Liver (tissue), 9 donors: ENCODE data around the gene NINJ1. TPM values are rescaled to one million over a fixed set of nuclear protein-coding genes. Genes with fewer than 3 reads are reported as not detected.
A peak's percentile ranks its signal among the peaks of the same experiment; 100 is the strongest.

Experiments
- DNase-seq: peaks from one replicate; pipeline ENCODE4 v3.0.0-alpha.2; 2017; ENCODE audit warnings: low spot score
- H3K27ac ChIP-seq, 2 donors: one replicate each; pipeline ENCODE4 v1.7.0; 2013; ENCODE audit warnings: inconsistent platforms in 2 of 2, low read length in 2 of 2, control low read depth in 1 of 2, low read depth in 1 of 2, mild to moderate bottlenecking in 1 of 2
- H3K27me3 ChIP-seq, 4 donors: one replicate each; pipeline versions ENCODE4 v1.6.1 to v1.7.0; 2013; ENCODE audit warnings: low read length in 3 of 4, inconsistent platforms in 1 of 4, mild to moderate bottlenecking in 1 of 4, moderate library complexity in 1 of 4; ENCODE audit not compliant: control insufficient read depth in 4 of 4, insufficient read depth in 4 of 4
- H3K36me3 ChIP-seq, 4 donors: one replicate each; pipeline versions ENCODE4 v1.6.1 to v1.7.0; 2013; ENCODE audit warnings: low read length in 3 of 4, mild to moderate bottlenecking in 3 of 4, low read depth in 1 of 4, moderate library complexity in 1 of 4; ENCODE audit not compliant: control insufficient read depth in 4 of 4, insufficient read depth in 3 of 4
- H3K4me1 ChIP-seq, 4 donors: one replicate each; pipeline versions ENCODE4 v1.6.1 to v1.7.0; 2013; ENCODE audit warnings: low read length in 3 of 4, mild to moderate bottlenecking in 3 of 4, moderate library complexity in 1 of 4; ENCODE audit not compliant: control insufficient read depth in 4 of 4, insufficient read depth in 4 of 4
- H3K4me3 ChIP-seq, 3 donors: one replicate each; pipeline versions ENCODE4 v1.6.1 to v1.7.0; 2013; ENCODE audit warnings: low read length in 3 of 3, control low read depth in 1 of 3, low read depth in 1 of 3, mild to moderate bottlenecking in 1 of 3
- H3K9ac ChIP-seq, 2 donors: one replicate each; pipeline ENCODE4 v1.7.0; 2013; ENCODE audit warnings: low read length in 2 of 2, mild to moderate bottlenecking in 2 of 2, moderate library complexity in 2 of 2, control low read depth in 1 of 2, low read depth in 1 of 2
- H3K9me3 ChIP-seq, 4 donors: one replicate each; pipeline versions ENCODE4 v1.6.1 to v1.7.0; 2013; ENCODE audit warnings: low read length in 3 of 4; ENCODE audit not compliant: control insufficient read depth in 4 of 4
- ATF3 ChIP-seq: IDR thresholded peaks from 2 replicates; pipeline ENCODE4 v1.6.1; 2016; ENCODE audit warnings: antibody characterized with exemption
- CTCF ChIP-seq: fragments of 150-350 bp; IDR thresholded peaks from 2 replicates; pipeline ENCODE4 v1.5.1; 2017; ENCODE audit warnings: improper control_type of control experiment, low read depth, low read length; ENCODE audit not compliant: missing input control
- EGR1 ChIP-seq, 2 donors: IDR thresholded peaks; 2 replicates each; pipeline ENCODE4 v1.6.1; 2016 to 2018; ENCODE audit warnings: antibody characterized with exemption in 2 of 2, low read depth in 2 of 2
- GABPA ChIP-seq, 2 donors: IDR thresholded peaks in 1 of 2; conservative IDR thresholded peaks in 1 of 2; 2 replicates each; pipeline ENCODE4 v1.6.1; 2016; ENCODE audit warnings: antibody characterized with exemption in 2 of 2, mild to moderate bottlenecking in 1 of 2, moderate library complexity in 1 of 2
- HNF4G ChIP-seq: IDR thresholded peaks from 2 replicates; pipeline ENCODE4 v1.6.1; 2016; ENCODE audit warnings: antibody characterized with exemption
- JUND ChIP-seq, 2 donors: IDR thresholded peaks; 2 replicates each; pipeline ENCODE4 v1.6.1; 2016; ENCODE audit warnings: antibody characterized with exemption in 2 of 2
- MAX ChIP-seq: IDR thresholded peaks from 2 replicates; pipeline ENCODE4 v1.6.1; 2016; ENCODE audit warnings: antibody characterized with exemption
- RAD21 ChIP-seq, 2 donors: IDR thresholded peaks; 2 replicates each; pipeline ENCODE4 v1.6.1; 2016; ENCODE audit warnings: antibody characterized with exemption in 2 of 2, mild to moderate bottlenecking in 2 of 2
- RXRA ChIP-seq, 2 donors: IDR thresholded peaks; 2 replicates each; pipeline ENCODE4 v1.6.1; 2017 to 2018; ENCODE audit warnings: antibody characterized with exemption in 2 of 2, mild to moderate bottlenecking in 1 of 2
- SP1 ChIP-seq: IDR thresholded peaks from 2 replicates; pipeline ENCODE4 v1.6.1; 2018; ENCODE audit warnings: antibody characterized with exemption, mild to moderate bottlenecking
- TAF1 ChIP-seq: conservative IDR thresholded peaks from 2 replicates; pipeline ENCODE4 v1.6.1; 2016; ENCODE audit warnings: antibody characterized with exemption, mild to moderate bottlenecking
- YY1 ChIP-seq: IDR thresholded peaks from 2 replicates; pipeline ENCODE4 v1.6.1; 2016; ENCODE audit warnings: antibody characterized with exemption, mild to moderate bottlenecking
- WGBS: extraction: QIAGEN DNeasy Blood & Tissue Kit; methylation state at CpG from one replicate; pipeline ENCODE4 v1.1.7; 2013; 5-methylcytosine and 5-hydroxymethylcytosine counted together
- polyA plus RNA-seq, 2 donors: library from polyadenylated mRNA; stranded (reverse) in 1 of 2; unstranded in 1 of 2; fragments of 200-250 nt in 1 of 2; fragments of >200 nt in 1 of 2; fragmentation: Nextera tagmentation in 1 of 2; extraction: Ambion mirVana in 1 of 2; gene quantifications; one replicate each; pipeline versions ENCODE4 v1.2.1 to v1.2.3, GENCODE V29; 2013 to 2015
- total RNA-seq, 2 donors: library from RNA; depleted of rRNA; stranded (reverse); fragments of >200 nt; gene quantifications; one replicate each; pipeline ENCODE4 v1.2.3, GENCODE V29; 2014
- donor health status: healthy.
- donor health status: healthy.
- donor health status: healthy.
- donor health status: healthy.
- donor health status: healthy.

NINJ1 gene
- total and polyA plus RNA-seq, 4 donors = 31.2 to 72.1 (median 55.2) TPM

- Histone ChIP-seq H3K9ac (no peak overlapping the region), H3K4me3 (no peak overlapping the region), H3K36me3 (no peaks in the 10 kb centered on the region), H3K9me3 (no peaks in the 10 kb centered on the region), H3K27ac (no peak overlapping the region), H3K4me1 (peaks cover 0 to 8% (median 0%) of the 10 kb centered on the region in 4 donors), H3K27me3 (no peaks in the 10 kb centered on the region)
- 23% methylated on average over 19 of the region's 19 CpGs for WGBS
- TF ChIP-seq RXRA (IDR thresholded peaks at IDR 0.05) (peak in 1 of 2 donors; percentile 44), CTCF (peak; percentile 95), ATF3 (no peak), RAD21 (IDR thresholded peaks at IDR 0.05) (peak; percentile 96 to 99)
- DNase-seq = peak; percentile 85
These were observed 25.8 kb upstream of the NINJ1 start for GRCh38 chr9:93159601-93160471.

GRCh38 chr9:93156475-93157008 lies 22.5 kb upstream of the NINJ1 start:
- no peaks in the 10 kb centered on the region for H3K9me3 ChIP-seq

GRCh38 chr9:93155716-93156474 lies 21.8 kb upstream of the NINJ1 start:
- H3K27ac ChIP-seq = no peak overlapping the region
- H3K27me3 ChIP-seq = no peaks in the 10 kb centered on the region
- no peak overlapping the region for H3K9ac ChIP-seq
- peak; percentile 67 for TF ChIP-seq SP1
- TF ChIP-seq TAF1 = no peak
- TF ChIP-seq RAD21 (IDR thresholded peaks at IDR 0.05) = peak in 1 of 2 donors; percentile 6
- TF ChIP-seq MAX = peak; percentile 75
- TF ChIP-seq RXRA (IDR thresholded peaks at IDR 0.05) = peak; percentile 91 to 93
- no peak for DNase-seq
- 90% methylated on average over 16 of the region's 16 CpGs for WGBS
- no peaks in the 10 kb centered on the region for H3K36me3 ChIP-seq
- H3K4me3 ChIP-seq = no peak overlapping the region
- no peaks in the 10 kb centered on the region for H3K9me3 ChIP-seq
- H3K4me1 ChIP-seq = peaks cover 0 to 8% (median 0%) of the 10 kb centered on the region in 4 donors

More at GRCh38 chr9:93156475-93157008, 22.5 kb upstream of the NINJ1 start:
- no peak for DNase-seq
- no peaks in the 10 kb centered on the region for H3K27me3 ChIP-seq
- no peak overlapping the region for H3K27ac ChIP-seq
- TF ChIP-seq JUND (IDR thresholded peaks at IDR 0.05) (no peak), GABPA (IDR thresholded peaks at IDR 0.05 in 1 of 2, conservative IDR thresholded peaks at IDR 0.05 in 1 of 2) (no peak), EGR1 (IDR thresholded peaks at IDR 0.05; ENCODE audit: low read depth in 2 of 2) (peak; percentile 71 to 80), HNF4G (no peak), TAF1 (no peak), YY1 (no peak), ATF3 (no peak)
- H3K4me1 ChIP-seq = peaks cover 0 to 8% (median 0%) of the 10 kb centered on the region in 4 donors
- H3K36me3 ChIP-seq = no peaks in the 10 kb centered on the region
- H3K4me3 ChIP-seq = no peak overlapping the region
- H3K9ac ChIP-seq = no peak overlapping the region
- 73% methylated on average over 11 of the region's 11 CpGs for WGBS
